ENCODE results near the gene MATCAP1. TPM values are rescaled to one million over a fixed set of nuclear protein-coding genes. Genes with fewer than 3 reads are reported as not detected.

Gene MATCAP1
- total RNA-seq, 1 experiment from 2014 or later = 51.2 TPM

DNA sequence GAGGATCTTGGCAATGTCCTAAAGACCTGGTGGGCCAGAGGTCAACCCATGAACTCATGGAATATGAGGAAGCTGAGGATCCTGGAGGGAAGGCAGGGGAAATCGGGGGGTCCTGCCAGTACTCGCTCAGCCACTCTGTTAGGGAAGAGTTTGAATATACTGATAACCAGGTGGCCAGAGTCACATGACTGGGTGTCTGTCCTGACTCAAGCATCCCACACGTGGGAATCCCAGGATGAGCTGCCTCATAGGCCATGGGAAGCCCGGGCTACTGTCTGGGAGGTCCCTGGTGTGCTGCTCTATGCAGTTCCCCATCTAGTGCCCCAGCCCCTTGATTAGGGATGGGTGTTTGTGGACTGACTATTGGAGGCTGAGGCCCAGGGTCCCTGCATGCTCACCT is 4.6 kb upstream of the MATCAP1 start:
- Histone ChIP-seq H3K23me2 (ENCODE audit: insufficient read length, low read depth, low read length, poor library complexity, severe bottlenecking) (peaks cover 18% of the 10 kb centered on the region), H2AFZ (ENCODE audit: low read length) (no peak overlapping the region), H3K9ac (ENCODE audit: extremely low read depth, insufficient read length, low read length) (no peak overlapping the region), H4K8ac (replicated peaks; ENCODE audit: insufficient read length, low read depth, low read length) (no peak overlapping the region), H3K4ac (ENCODE audit: low read depth, low read length) (no peak overlapping the region), H3K23ac (ENCODE audit: insufficient read length, low read depth, low read length) (no peak overlapping the region), H4K20me1 (ENCODE audit: control insufficient read depth, insufficient read depth, insufficient read length) (no peaks in the 10 kb centered on the region), H3K18ac (ENCODE audit: insufficient read length, low read depth, low read length) (no peak overlapping the region), H3K27ac (ENCODE audit: insufficient read length, low read depth, low read length) (no peak overlapping the region), H3K9me3 (ENCODE audit: control insufficient read depth, low read depth, low read length) (no peaks in the 10 kb centered on the region), H3K79me1 (ENCODE audit: insufficient read depth, low read depth, low read length, poor library complexity, severe bottlenecking) (peaks cover 10% of the 10 kb centered on the region), H3K79me2 (ENCODE audit: insufficient read depth, low read length) (peaks cover 10% of the 10 kb centered on the region; the same call in 1 of the 2 replicates), H3K4me1 (ENCODE audit: insufficient read depth, low read length) (peaks cover 4% of the 10 kb centered on the region; the same call in 1 of the 2 replicates), H3K14ac (ENCODE audit: insufficient read depth, low read length) (no peak overlapping the region), H4K5ac (ENCODE audit: insufficient read length, low read depth, low read length) (no peak overlapping the region), H2BK12ac (ENCODE audit: insufficient read length, low read depth, low read length) (no peak overlapping the region), H4K91ac (ENCODE audit: insufficient read length, low read depth, low read length) (no peak overlapping the region), H2BK5ac (ENCODE audit: insufficient read length, low read length) (no peak overlapping the region), H2BK20ac (ENCODE audit: low read depth, low read length, poor library complexity, severe bottlenecking) (no peak overlapping the region), H3K56ac (ENCODE audit: insufficient read length, low read depth, low read length) (no peak overlapping the region), H2BK15ac (ENCODE audit: low read depth, low read length) (no peak overlapping the region), H2BK120ac (ENCODE audit: low read depth, low read length, poor library complexity, severe bottlenecking) (no peak overlapping the region), H3T11ph (ENCODE audit: low read length) (no peak overlapping the region), H3K4me2 (ENCODE audit: insufficient read depth, insufficient read length, low read length) (no peak overlapping the region), H3K27me3 (ENCODE audit: insufficient read depth, low read length) (peaks cover 4% of the 10 kb centered on the region), H2AK5ac (ENCODE audit: insufficient read length, low read length) (no peak overlapping the region)
- TF ChIP-seq, protein P1, sequence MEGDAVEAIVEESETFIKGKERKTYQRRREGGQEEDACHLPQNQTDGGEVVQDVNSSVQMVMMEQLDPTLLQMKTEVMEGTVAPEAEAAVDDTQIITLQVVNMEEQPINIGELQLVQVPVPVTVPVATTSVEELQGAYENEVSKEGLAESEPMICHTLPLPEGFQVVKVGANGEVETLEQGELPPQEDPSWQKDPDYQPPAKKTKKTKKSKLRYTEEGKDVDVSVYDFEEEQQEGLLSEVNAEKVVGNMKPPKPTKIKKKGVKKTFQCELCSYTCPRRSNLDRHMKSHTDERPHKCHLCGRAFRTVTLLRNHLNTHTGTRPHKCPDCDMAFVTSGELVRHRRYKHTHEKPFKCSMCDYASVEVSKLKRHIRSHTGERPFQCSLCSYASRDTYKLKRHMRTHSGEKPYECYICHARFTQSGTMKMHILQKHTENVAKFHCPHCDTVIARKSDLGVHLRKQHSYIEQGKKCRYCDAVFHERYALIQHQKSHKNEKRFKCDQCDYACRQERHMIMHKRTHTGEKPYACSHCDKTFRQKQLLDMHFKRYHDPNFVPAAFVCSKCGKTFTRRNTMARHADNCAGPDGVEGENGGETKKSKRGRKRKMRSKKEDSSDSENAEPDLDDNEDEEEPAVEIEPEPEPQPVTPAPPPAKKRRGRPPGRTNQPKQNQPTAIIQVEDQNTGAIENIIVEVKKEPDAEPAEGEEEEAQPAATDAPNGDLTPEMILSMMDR (conservative IDR thresholded peaks at IDR 0.05) = no peak
- no peaks in the 10 kb centered on the region; a peak in 2 of 5 replicates for H3K9me3 Mint-ChIP-seq
- peaks cover 29% of the 10 kb centered on the region for H3K27me3 Mint-ChIP-seq (ENCODE audit: low read depth)
- no peak for DNase-seq
- no peak overlapping the region for H3K4me3 Mint-ChIP-seq
- WGBS (ENCODE audit: extremely low coverage, insufficient read length, low lambda C conversion rate) = no CpG with 5 or more reads among the region's 4 CpGs
- peaks cover 3 to 7% (median 5%) of the 10 kb centered on the region in 3 experiments; a peak in 5 of 7 replicates for H3K36me3 Mint-ChIP-seq (ENCODE audit: insufficient read depth in 1 of 3, low read depth in 3 of 3)
- H3K27ac Mint-ChIP-seq = no peak overlapping the region
- H3K4me1 Mint-ChIP-seq = peaks cover 30 to 36% of the 10 kb centered on the region in 2 experiments

Data from H9 (cell line).